Naive thymus-derived CD4-positive, alpha-beta T cell (primary cell): ENCODE data around the gene GABPB1. TPM values are rescaled to one million over a fixed set of nuclear protein-coding genes. Genes with fewer than 3 reads are reported as not detected.

Source experiments
- ATAC-seq: fragments of 150-1000 bp; cut with Tn5 transposase; 2 replicates; pipeline ENCODE4 v1.10.0; 2021; ENCODE audit warnings: mild to moderate bottlenecking, moderate library complexity
- CTCF ChIA-PET: fragments of 350-600 bp; sonication (Branson Sonifier 250); formaldehyde crosslinking; loops from one replicate; lab custom pipeline; 2021; ENCODE audit warnings: antibody characterized with exemption; lab: Charles Lee
- POLR2A ChIA-PET: fragments of 350-600 bp; sonication (Branson Sonifier 250); formaldehyde crosslinking; loops from one replicate; lab custom pipeline; 2021; ENCODE audit warnings: antibody characterized with exemption, inconsistent platforms; lab: Charles Lee
- DNase-seq, 9 donors: peaks; one replicate each; pipeline versions ENCODE4 v3.0.0 to v3.0.0-alpha.2; 2020 to 2022; ENCODE audit warnings: mixed read lengths in 1 of 9
- H3K27ac ChIP-seq: one replicate; pipeline ENCODE4 v1.7.0; 2013; ENCODE audit warnings: mild to moderate bottlenecking, low read depth, low read length, moderate library complexity
- H3K27me3 ChIP-seq, 2 donors: one replicate each; pipeline ENCODE4 v1.7.0; 2013; ENCODE audit warnings: low read length in 2 of 2, mild to moderate bottlenecking in 2 of 2, moderate library complexity in 2 of 2; ENCODE audit not compliant: control insufficient read depth in 2 of 2, insufficient read depth in 2 of 2
- H3K36me3 ChIP-seq, 3 experiments: 1 replicate in 2 of 3; 2 replicates in 1 of 3; pipeline ENCODE4 v1.7.0; 2013; ENCODE audit warnings: low read length in 3 of 3, mild to moderate bottlenecking in 3 of 3, moderate library complexity in 1 of 3; ENCODE audit not compliant: insufficient read depth in 3 of 3, control insufficient read depth in 2 of 3
- H3K4me1 ChIP-seq, 2 donors: one replicate each; pipeline ENCODE4 v1.7.0; 2013; ENCODE audit warnings: low read length in 2 of 2, mild to moderate bottlenecking in 2 of 2, moderate library complexity in 1 of 2; ENCODE audit not compliant: control insufficient read depth in 2 of 2, insufficient read depth in 2 of 2
- H3K4me3 ChIP-seq: 2 replicates; pipeline ENCODE4 v1.7.0; 2013; ENCODE audit warnings: mild to moderate bottlenecking, low read length
- H3K9me3 ChIP-seq, 3 experiments: 1 replicate in 2 of 3; 2 replicates in 1 of 3; pipeline ENCODE4 v1.7.0; 2013; ENCODE audit warnings: low read length in 3 of 3; ENCODE audit not compliant: control insufficient read depth in 2 of 3
- H3K27ac Mint-ChIP-seq, 9 donors: one replicate each; pipeline ENCODE4 v1.8.0; 2020 to 2022; ENCODE audit warnings: mixed read lengths in 9 of 9, mild to moderate bottlenecking in 8 of 9, moderate library complexity in 5 of 9, inconsistent platforms in 2 of 9
- H3K27me3 Mint-ChIP-seq, 5 donors: one replicate each; pipeline ENCODE4 v1.8.0; 2021 to 2022; ENCODE audit warnings: mixed read lengths in 5 of 5, mild to moderate bottlenecking in 1 of 5
- H3K36me3 Mint-ChIP-seq, 5 donors: one replicate each; pipeline ENCODE4 v1.8.0; 2020 to 2022; ENCODE audit warnings: mixed read lengths in 5 of 5, mild to moderate bottlenecking in 3 of 5, inconsistent platforms in 1 of 5
- H3K4me1 Mint-ChIP-seq, 7 donors: one replicate each; pipeline ENCODE4 v1.8.0; 2020 to 2022; ENCODE audit warnings: mixed read lengths in 7 of 7, mild to moderate bottlenecking in 3 of 7, inconsistent platforms in 1 of 7
- H3K4me3 Mint-ChIP-seq, 10 donors: one replicate each; pipeline ENCODE4 v1.8.0; 2020 to 2022; ENCODE audit warnings: mild to moderate bottlenecking in 10 of 10, mixed read lengths in 10 of 10, moderate library complexity in 6 of 10, inconsistent platforms in 2 of 10
- H3K9me3 Mint-ChIP-seq, 11 donors: one replicate each; pipeline ENCODE4 v1.8.0; 2020 to 2022; ENCODE audit warnings: mixed read lengths in 11 of 11, mild to moderate bottlenecking in 4 of 11, inconsistent platforms in 1 of 11, moderate library complexity in 1 of 11
- intact Hi-C, 2 donors: fragments of 100-400 bp; cut with micrococcal nuclease; formaldehyde crosslinking; loops; one replicate each; pipeline ENCODE4 v1.15.1; 2023
- polyA plus RNA-seq, 2 donors: library from polyadenylated mRNA; unstranded; fragments of 300-500 nt; fragmentation: Illumina TruSeq; gene quantifications; one replicate each; pipeline ENCODE4 v1.2.3, GENCODE V29; 2021
- total RNA-seq, 6 experiments: library from RNA in 5 of 6; stranded (reverse) in 5 of 6; gene quantifications; 1 replicate in 5 of 6; 2 replicates in 1 of 6; pipeline ENCODE4 v1.2.3 and lab custom pipeline; 2021 to 2026

The GABPB1 gene
- total and polyA plus RNA-seq, 7 experiments from 2014 or later: 14.7 to 42.7 (median 20.1) TPM

GRCh38 chr15:50307799-50308198, 47.2 kb downstream of the GABPB1 start:
- H3K27ac Mint-ChIP-seq: no peak overlapping the region

GRCh38 chr15:50304836-50305235, 50.2 kb downstream of the GABPB1 start:
- no peaks in the 10 kb centered on the region for H3K4me1 ChIP-seq
- H3K27ac ChIP-seq: no peak overlapping the region
- H3K4me3 ChIP-seq: no peak overlapping the region
- H3K36me3 ChIP-seq: peaks cover 0 to 31% (median 0%) of the 10 kb centered on the region in 3 experiments
- Mint-ChIP-seq H3K4me3 (no peak overlapping the region), H3K27ac (no peak overlapping the region), H3K4me1 (no peaks in the 10 kb centered on the region), H3K27me3 (no peaks in the 10 kb centered on the region), H3K9me3 (peaks cover 0 to 24% (median 9%) of the 10 kb centered on the region in 11 donors), H3K36me3 (peaks cover 12 to 57% (median 52%) of the 10 kb centered on the region in 5 donors)
- H3K9me3 ChIP-seq: peaks cover 0 to 5% (median 0%) of the 10 kb centered on the region in 3 experiments
- ATAC-seq (no peak), DNase-seq (no peak)
- intact Hi-C loops: no loop called here
- CTCF ChIA-PET: no interaction called here
- H3K27me3 ChIP-seq: no peaks in the 10 kb centered on the region
- POLR2A ChIA-PET: no interaction called here

More at GRCh38 chr15:50307799-50308198, 47.2 kb downstream of the GABPB1 start:
- Histone ChIP-seq H3K27ac (no peak overlapping the region), H3K36me3 (peaks cover 0 to 10% (median 0%) of the 10 kb centered on the region in 3 experiments), H3K9me3 (peaks cover 0 to 5% (median 0%) of the 10 kb centered on the region in 3 experiments), H3K4me3 (no peak overlapping the region), H3K27me3 (no peaks in the 10 kb centered on the region), H3K4me1 (no peaks in the 10 kb centered on the region)
- DNase-seq (no peak), ATAC-seq (no peak)
- H3K9me3 Mint-ChIP-seq: peaks cover 0 to 24% (median 9%) of the 10 kb centered on the region in 11 donors
- ChIA-PET CTCF (interaction anchor here (0.7 kb wide), 1 partner anchor 1207 kb away, joined by 3 read pairs; no protein-coding TSS in a partner anchor), POLR2A (no interaction called here)
- H3K36me3 Mint-ChIP-seq: peaks cover 12 to 44% (median 41%) of the 10 kb centered on the region in 5 donors
- H3K4me3 Mint-ChIP-seq: no peak overlapping the region
- intact Hi-C loops: no loop called here
- peaks cover 0 to 8% (median 0%) of the 10 kb centered on the region in 7 donors for H3K4me1 Mint-ChIP-seq
- no peaks in the 10 kb centered on the region for H3K27me3 Mint-ChIP-seq

GRCh38 chr15:50302581-50302980, 52.4 kb downstream of the GABPB1 start:
- H3K27ac ChIP-seq: no peak overlapping the region
- no peak for DNase-seq
- H3K4me3 ChIP-seq: no peak overlapping the region
- H3K27ac Mint-ChIP-seq: no peak overlapping the region
- no peaks in the 10 kb centered on the region for H3K9me3 ChIP-seq
- POLR2A ChIA-PET: no interaction called here
- no peaks in the 10 kb centered on the region for H3K27me3 Mint-ChIP-seq
- H3K9me3 Mint-ChIP-seq: peaks cover 0 to 7% (median 0%) of the 10 kb centered on the region in 11 donors
- no peak for ATAC-seq
- no peaks in the 10 kb centered on the region for H3K27me3 ChIP-seq
- intact Hi-C loops: no loop called here
- H3K4me1 Mint-ChIP-seq: no peaks in the 10 kb centered on the region
- peaks cover 4 to 44% (median 34%) of the 10 kb centered on the region in 5 donors for H3K36me3 Mint-ChIP-seq
- no peak overlapping the region for H3K4me3 Mint-ChIP-seq
- H3K36me3 ChIP-seq: peaks cover 0 to 37% (median 0%) of the 10 kb centered on the region in 3 experiments
- no peaks in the 10 kb centered on the region for H3K4me1 ChIP-seq
- CTCF ChIA-PET: no interaction called here

DNA sequence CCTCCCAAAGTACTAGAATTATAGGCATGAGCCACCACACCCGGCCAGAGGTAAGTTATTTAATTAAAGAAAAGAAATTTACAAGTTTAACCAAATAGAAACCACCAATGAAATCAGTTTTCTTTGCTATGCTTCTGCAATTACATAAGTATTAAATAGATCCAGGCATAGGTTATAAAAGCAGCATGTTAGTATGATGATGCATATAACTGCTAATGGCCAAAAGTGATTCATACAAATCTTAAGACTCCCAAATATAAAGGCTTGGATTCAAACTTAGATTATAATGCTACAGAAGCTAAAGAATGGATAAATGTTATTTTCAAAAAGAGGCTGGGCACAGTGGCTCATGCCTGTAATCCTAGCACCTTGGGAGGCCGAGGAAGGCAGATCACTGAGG, 56.7 kb downstream of the GABPB1 start:
- Mint-ChIP-seq H3K4me1 (peaks cover 0 to 4% (median 0%) of the 10 kb centered on the region in 7 donors), H3K27me3 (no peaks in the 10 kb centered on the region), H3K4me3 (no peak overlapping the region), H3K36me3 (peaks cover 0 to 45% (median 38%) of the 10 kb centered on the region in 5 donors), H3K27ac (peak overlapping the region in 1 of 9 donors; percentile 59), H3K9me3 (no peaks in the 10 kb centered on the region)
- DNase-seq (no peak), ATAC-seq (no peak)
- H3K27ac ChIP-seq: no peak overlapping the region
- ChIA-PET CTCF (no interaction called here), POLR2A (no interaction called here)
- no peaks in the 10 kb centered on the region for H3K9me3 ChIP-seq
- peaks cover 0 to 45% (median 0%) of the 10 kb centered on the region in 3 experiments for H3K36me3 ChIP-seq
- H3K4me3 ChIP-seq: no peak overlapping the region
- intact Hi-C loops: no loop called here
- H3K4me1 ChIP-seq: no peaks in the 10 kb centered on the region
- H3K27me3 ChIP-seq: no peaks in the 10 kb centered on the region

- ATAC-seq (no peak), DNase-seq (no peak)
- Histone ChIP-seq H3K9me3 (no peaks in the 10 kb centered on the region), H3K27ac (no peak overlapping the region), H3K27me3 (no peaks in the 10 kb centered on the region), H3K36me3 (peaks cover 0 to 35% (median 0%) of the 10 kb centered on the region in 3 experiments), H3K4me1 (no peaks in the 10 kb centered on the region), H3K4me3 (no peak overlapping the region)
- H3K36me3 Mint-ChIP-seq: peaks cover 0 to 34% (median 27%) of the 10 kb centered on the region in 5 donors
- H3K27ac Mint-ChIP-seq: no peak overlapping the region
- H3K4me3 Mint-ChIP-seq: no peak overlapping the region
- intact Hi-C loops: no loop called here
- H3K4me1 Mint-ChIP-seq: peaks cover 0 to 4% (median 0%) of the 10 kb centered on the region in 7 donors
- no peaks in the 10 kb centered on the region for H3K9me3 Mint-ChIP-seq
- no peaks in the 10 kb centered on the region for H3K27me3 Mint-ChIP-seq
- CTCF ChIA-PET: interaction anchor here (0.6 kb wide), 1 partner anchor 25 kb away, joined by 3 read pairs; no protein-coding TSS in a partner anchor
- POLR2A ChIA-PET: interaction anchor here (1.0 kb wide), 1 partner anchor 59 kb away, joined by 4 read pairs; the partner anchor contains the start of gene GABPB1
Observed at GRCh38 chr15:50295966-50296365, 59.0 kb downstream of the GABPB1 start.

GRCh38 chr15:50289749-50290148, 65.2 kb downstream of the GABPB1 start:
- Histone ChIP-seq H3K27me3 (no peaks in the 10 kb centered on the region), H3K4me3 (no peak overlapping the region), H3K9me3 (no peaks in the 10 kb centered on the region), H3K36me3 (peaks cover 0 to 34% (median 9%) of the 10 kb centered on the region in 3 experiments), H3K27ac (no peak overlapping the region), H3K4me1 (no peaks in the 10 kb centered on the region)
- ATAC-seq (no peak), DNase-seq (no peak)
- POLR2A ChIA-PET: no interaction called here
- no peaks in the 10 kb centered on the region for H3K9me3 Mint-ChIP-seq
- intact Hi-C loops: no loop called here
- peaks cover 0 to 15% (median 0%) of the 10 kb centered on the region in 7 donors for H3K4me1 Mint-ChIP-seq
- H3K36me3 Mint-ChIP-seq: peaks cover 0 to 43% (median 26%) of the 10 kb centered on the region in 5 donors
- CTCF ChIA-PET: no interaction called here
- H3K27me3 Mint-ChIP-seq: no peaks in the 10 kb centered on the region
- H3K4me3 Mint-ChIP-seq: no peak overlapping the region
- no peak overlapping the region for H3K27ac Mint-ChIP-seq
